HL-60 (cell line): ENCODE data around the gene MOCOS.

Experiments
- DNase-seq, 2 experiments: peaks; one replicate each; pipeline ENCODE4 v3.0.0-alpha.2; 2010 to 2020; ENCODE audit warnings: low read depth in 1 of 2, low spot score in 1 of 2
- H3K27ac ChIP-seq: fragments of 250-450 bp; sonication (Bioruptor Pico); replicated peaks from 2 replicates; pipeline ENCODE4 v1.5.1; 2020; ENCODE audit warnings: mild to moderate bottlenecking, moderate library complexity
- H3K27me3 ChIP-seq: fragments of 250-450 bp; sonication (Bioruptor Pico); 2 replicates; pipeline ENCODE4 v1.5.1; 2021; ENCODE audit warnings: mild to moderate bottlenecking, moderate library complexity; ENCODE audit not compliant: insufficient read depth, poor library complexity, severe bottlenecking
- H3K4me3 ChIP-seq: replicated peaks from 2 replicates; pipeline ENCODE4 v1.5.1; 2011; ENCODE audit warnings: mild to moderate bottlenecking, control low read depth, low read length; ENCODE audit not compliant: insufficient read depth
- GABPA ChIP-seq: IDR thresholded peaks from 2 replicates; pipeline ENCODE4 v1.6.1; 2012; ENCODE audit warnings: low read depth
- POLR2AphosphoS5 ChIP-seq: IDR thresholded peaks from 2 replicates; pipeline ENCODE4 v1.6.1; 2012; ENCODE audit warnings: low read depth
- SPI1 ChIP-seq: IDR thresholded peaks from 2 replicates; pipeline ENCODE4 v1.6.1; 2012; ENCODE audit warnings: low read depth, mild to moderate bottlenecking, borderline replicate concordance
- TF ChIP-seq, protein P1 (sequence below): IDR thresholded peaks from 2 replicates; pipeline ENCODE4 v1.6.1; 2012; ENCODE audit warnings: low read depth; ENCODE audit not compliant: insufficient replicate concordance
- TF ChIP-seq, protein P2 (sequence below): IDR thresholded peaks from one replicate; pipeline ENCODE4 v1.5.1; 2011; ENCODE audit warnings: low read length, control low read depth, inconsistent platforms; ENCODE audit not compliant: insufficient read depth

The MOCOS gene

DNA sequence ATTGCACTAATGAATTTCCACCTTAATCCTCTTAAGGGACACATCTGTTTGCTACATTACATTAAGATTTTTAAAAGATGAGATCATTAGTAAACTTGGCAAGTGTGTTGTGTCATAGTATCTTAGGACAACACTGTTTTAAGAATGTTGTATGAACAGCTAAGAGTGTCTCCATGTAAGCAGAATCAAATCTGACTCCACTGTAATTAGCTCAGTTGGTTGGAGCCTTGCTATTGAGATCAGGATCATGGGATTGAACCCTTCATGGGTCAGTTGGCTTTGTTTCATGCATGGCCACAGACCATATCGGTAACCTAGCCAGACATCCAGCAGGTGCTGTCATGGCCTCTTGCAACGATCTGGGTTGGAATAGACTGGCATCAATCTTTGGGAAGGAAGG lies 115.4 kb downstream of the MOCOS start:
- DNase-seq, result no peak
- TF ChIP-seq POLR2AphosphoS5 (no peak), SPI1 (no peak), GABPA (no peak)
- TF ChIP-seq, protein P1, sequence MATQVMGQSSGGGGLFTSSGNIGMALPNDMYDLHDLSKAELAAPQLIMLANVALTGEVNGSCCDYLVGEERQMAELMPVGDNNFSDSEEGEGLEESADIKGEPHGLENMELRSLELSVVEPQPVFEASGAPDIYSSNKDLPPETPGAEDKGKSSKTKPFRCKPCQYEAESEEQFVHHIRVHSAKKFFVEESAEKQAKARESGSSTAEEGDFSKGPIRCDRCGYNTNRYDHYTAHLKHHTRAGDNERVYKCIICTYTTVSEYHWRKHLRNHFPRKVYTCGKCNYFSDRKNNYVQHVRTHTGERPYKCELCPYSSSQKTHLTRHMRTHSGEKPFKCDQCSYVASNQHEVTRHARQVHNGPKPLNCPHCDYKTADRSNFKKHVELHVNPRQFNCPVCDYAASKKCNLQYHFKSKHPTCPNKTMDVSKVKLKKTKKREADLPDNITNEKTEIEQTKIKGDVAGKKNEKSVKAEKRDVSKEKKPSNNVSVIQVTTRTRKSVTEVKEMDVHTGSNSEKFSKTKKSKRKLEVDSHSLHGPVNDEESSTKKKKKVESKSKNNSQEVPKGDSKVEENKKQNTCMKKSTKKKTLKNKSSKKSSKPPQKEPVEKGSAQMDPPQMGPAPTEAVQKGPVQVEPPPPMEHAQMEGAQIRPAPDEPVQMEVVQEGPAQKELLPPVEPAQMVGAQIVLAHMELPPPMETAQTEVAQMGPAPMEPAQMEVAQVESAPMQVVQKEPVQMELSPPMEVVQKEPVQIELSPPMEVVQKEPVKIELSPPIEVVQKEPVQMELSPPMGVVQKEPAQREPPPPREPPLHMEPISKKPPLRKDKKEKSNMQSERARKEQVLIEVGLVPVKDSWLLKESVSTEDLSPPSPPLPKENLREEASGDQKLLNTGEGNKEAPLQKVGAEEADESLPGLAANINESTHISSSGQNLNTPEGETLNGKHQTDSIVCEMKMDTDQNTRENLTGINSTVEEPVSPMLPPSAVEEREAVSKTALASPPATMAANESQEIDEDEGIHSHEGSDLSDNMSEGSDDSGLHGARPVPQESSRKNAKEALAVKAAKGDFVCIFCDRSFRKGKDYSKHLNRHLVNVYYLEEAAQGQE, result no peak
- TF ChIP-seq, protein P2, sequence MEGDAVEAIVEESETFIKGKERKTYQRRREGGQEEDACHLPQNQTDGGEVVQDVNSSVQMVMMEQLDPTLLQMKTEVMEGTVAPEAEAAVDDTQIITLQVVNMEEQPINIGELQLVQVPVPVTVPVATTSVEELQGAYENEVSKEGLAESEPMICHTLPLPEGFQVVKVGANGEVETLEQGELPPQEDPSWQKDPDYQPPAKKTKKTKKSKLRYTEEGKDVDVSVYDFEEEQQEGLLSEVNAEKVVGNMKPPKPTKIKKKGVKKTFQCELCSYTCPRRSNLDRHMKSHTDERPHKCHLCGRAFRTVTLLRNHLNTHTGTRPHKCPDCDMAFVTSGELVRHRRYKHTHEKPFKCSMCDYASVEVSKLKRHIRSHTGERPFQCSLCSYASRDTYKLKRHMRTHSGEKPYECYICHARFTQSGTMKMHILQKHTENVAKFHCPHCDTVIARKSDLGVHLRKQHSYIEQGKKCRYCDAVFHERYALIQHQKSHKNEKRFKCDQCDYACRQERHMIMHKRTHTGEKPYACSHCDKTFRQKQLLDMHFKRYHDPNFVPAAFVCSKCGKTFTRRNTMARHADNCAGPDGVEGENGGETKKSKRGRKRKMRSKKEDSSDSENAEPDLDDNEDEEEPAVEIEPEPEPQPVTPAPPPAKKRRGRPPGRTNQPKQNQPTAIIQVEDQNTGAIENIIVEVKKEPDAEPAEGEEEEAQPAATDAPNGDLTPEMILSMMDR, result no peak
- H3K27me3 ChIP-seq, result peaks cover 51% of the 10 kb centered on the region
- H3K4me3 ChIP-seq, result no peak overlapping the region
- H3K27ac ChIP-seq, result no peak overlapping the region

DNA sequence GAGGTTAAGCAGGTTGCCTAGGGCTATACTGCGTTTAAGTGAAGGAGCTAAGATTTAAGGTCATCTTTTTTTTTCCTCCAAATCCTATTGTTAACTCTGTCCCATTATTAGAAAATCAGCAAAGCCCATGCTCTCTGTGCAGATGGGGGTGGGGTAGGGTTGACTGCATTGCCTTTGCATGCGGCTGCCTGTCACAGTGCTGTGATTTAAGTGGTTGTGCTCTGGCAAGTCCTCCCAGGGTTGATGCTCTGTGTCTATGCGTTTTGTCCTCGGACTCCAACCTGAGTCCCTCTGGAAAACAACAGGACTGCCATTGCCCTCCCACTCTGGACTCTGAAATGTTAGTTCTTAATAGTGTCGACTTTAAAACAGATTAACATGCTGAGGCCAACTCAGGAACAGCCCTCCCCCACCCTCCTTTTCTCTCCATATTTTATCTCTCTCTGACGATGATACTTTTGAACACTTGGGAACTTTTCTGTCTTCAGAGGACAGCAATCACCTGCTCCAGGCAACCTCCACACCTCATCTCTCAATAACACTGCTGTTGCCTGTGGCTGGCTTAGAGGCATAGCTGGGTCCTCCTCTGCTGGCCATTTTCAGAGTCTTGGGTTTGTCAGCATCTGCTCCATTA lies 116.0 kb downstream of the MOCOS start:
- peaks cover 45% of the 10 kb centered on the region for H3K27me3 ChIP-seq
- DNase-seq, result no peak
- TF ChIP-seq, protein P1, result no peak
- TF ChIP-seq GABPA, result no peak
- TF ChIP-seq, protein P2, result no peak
- TF ChIP-seq SPI1, result no peak
- no peak for TF ChIP-seq POLR2AphosphoS5
- no peak overlapping the region for H3K4me3 ChIP-seq
- H3K27ac ChIP-seq, result no peak overlapping the region

DNA sequence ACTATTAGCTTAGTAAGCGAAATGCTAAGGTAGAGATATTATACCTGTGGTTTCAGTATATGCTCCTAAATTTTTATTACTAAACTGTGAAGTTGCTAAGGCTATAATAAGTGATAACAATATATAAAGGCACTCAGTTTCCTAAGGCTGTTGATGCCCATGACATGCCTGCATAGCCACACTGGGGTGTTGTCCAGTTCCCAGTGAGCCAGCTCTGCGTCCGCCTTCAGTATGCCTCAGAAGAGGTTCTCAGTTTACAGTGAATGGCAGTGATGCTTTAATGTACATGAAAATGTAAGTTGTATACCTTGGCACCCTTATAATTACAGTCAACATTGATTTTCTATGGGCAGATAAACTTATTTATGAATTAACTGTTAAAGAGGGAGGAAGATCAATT lies 117.4 kb downstream of the MOCOS start:
- TF ChIP-seq, protein P1, result no peak
- no peak for TF ChIP-seq POLR2AphosphoS5
- no peak for TF ChIP-seq GABPA
- TF ChIP-seq, protein P2, result no peak
- no peak for TF ChIP-seq SPI1
- Histone ChIP-seq H3K4me3 (no peak overlapping the region), H3K27me3 (peaks cover 31% of the 10 kb centered on the region), H3K27ac (no peak overlapping the region)
- DNase-seq, result no peak
